Sigmoid colon (tissue), 7 donors: ENCODE measurements around the gene DOC2A. TPM values are rescaled to one million over a fixed set of nuclear protein-coding genes. Genes with fewer than 3 reads are reported as not detected.

Experiments used
- DNase-seq: peaks from one replicate; pipeline ENCODE4 v3.0.0-alpha.2; 2019
- H3K27ac ChIP-seq, 4 donors: fragments of 200-600 bp; sonication (generic); one replicate each; pipeline ENCODE4 v1.5.1; 2016 to 2019; ENCODE audit warnings: mild to moderate bottlenecking in 1 of 4
- H3K27me3 ChIP-seq, 3 donors: fragments of 200-600 bp; sonication (generic); one replicate each; pipeline ENCODE4 v1.5.1; 2019; ENCODE audit warnings: mild to moderate bottlenecking in 1 of 3
- H3K36me3 ChIP-seq, 4 donors: fragments of 200-600 bp; sonication (generic); one replicate each; pipeline ENCODE4 v1.5.1; 2016 to 2019
- H3K4me1 ChIP-seq, 4 donors: fragments of 200-600 bp; sonication (generic); one replicate each; pipeline ENCODE4 v1.5.1; 2017 to 2019
- H3K4me3 ChIP-seq, 4 donors: fragments of 200-600 bp; sonication (generic); one replicate each; pipeline ENCODE4 v1.5.1; 2017 to 2019; ENCODE audit warnings: mild to moderate bottlenecking in 2 of 4, moderate library complexity in 1 of 4
- H3K9me3 ChIP-seq, 4 donors: fragments of 200-600 bp in 3 of 4; sonication (generic) in 3 of 4; one replicate each; pipeline versions ENCODE4 v1.5.1 to v1.6.1; 2013 to 2019
- CTCF ChIP-seq, 4 experiments: fragments of 450-650 bp in 3 of 4; fragments of 200-600 bp in 1 of 4; IDR thresholded peaks; one replicate each; pipeline ENCODE4 v1.5.1; 2016 to 2019; ENCODE audit warnings: antibody characterized with exemption in 4 of 4, mild to moderate bottlenecking in 3 of 4, moderate library complexity in 2 of 4
- EP300 ChIP-seq, 4 donors: sonication (generic); formaldehyde crosslinking; IDR thresholded peaks; one replicate each; pipeline ENCODE4 v1.6.1; 2017; ENCODE audit warnings: antibody characterized with exemption in 4 of 4
- POLR2A ChIP-seq, 2 donors: fragments of 450-650 bp; IDR thresholded peaks; one replicate each; pipeline ENCODE4 v1.6.1; 2016; ENCODE audit warnings: antibody characterized with exemption in 2 of 2, mild to moderate bottlenecking in 2 of 2, moderate library complexity in 2 of 2
- POLR2AphosphoS5 ChIP-seq, 4 donors: sonication (generic); formaldehyde crosslinking; IDR thresholded peaks; one replicate each; pipeline ENCODE4 v1.6.1; 2017; ENCODE audit warnings: antibody characterized with exemption in 4 of 4
- WGBS, 2 donors: extraction: QIAGEN DNeasy Blood & Tissue Kit; methylation state at CpG; one replicate each; pipeline ENCODE4 v1.1.7; 2013; 5-methylcytosine and 5-hydroxymethylcytosine counted together
- intact Hi-C: fragments of 100-400 bp; cut with DNase I; formaldehyde crosslinking; loops from one replicate; pipeline ENCODE4 v1.15.1; 2023
- polyA plus RNA-seq, 3 donors: library from polyadenylated mRNA; stranded (reverse); fragments of 200-250 nt; gene quantifications; one replicate each; pipeline ENCODE4 v1.2.3, GENCODE V29; 2013
- total RNA-seq, 4 donors: library from RNA; depleted of rRNA; stranded (reverse); fragments of >200 nt; gene quantifications; one replicate each; pipeline ENCODE4 v1.1.0, GENCODE V29; 2016
- donor health status: healthy with polysubstance abuse.
- donor health status: Bipolar disorder and iron deficiency.
- donor health status: healthy.

Gene DOC2A
- total and polyA plus RNA-seq, 7 donors: 0.36 to 4.6 (median 1.8) TPM; not detected in 2

GRCh38 chr16:30028438-30029076, 17.7 kb upstream of the DOC2A start:
- Histone ChIP-seq H3K4me3 (no peak overlapping the region), H3K4me1 (peaks cover 0 to 13% (median 9%) of the 10 kb centered on the region in 4 donors), H3K27me3 (peaks cover 36 to 86% (median 69%) of the 10 kb centered on the region in 3 donors), H3K27ac (no peak overlapping the region), H3K9me3 (no peaks in the 10 kb centered on the region), H3K36me3 (no peaks in the 10 kb centered on the region)
- TF ChIP-seq EP300 (IDR thresholded peaks at IDR 0.05): no peak
- no peak for TF ChIP-seq POLR2AphosphoS5 (IDR thresholded peaks at IDR 0.05)
- no peak for TF ChIP-seq CTCF (IDR thresholded peaks at IDR 0.05)
- TF ChIP-seq POLR2A (IDR thresholded peaks at IDR 0.05): no peak
- WGBS, 2 donors: 14 to 15% methylated on average over 18 of the region's 18 CpGs
- intact Hi-C loops: no loop called here
- no peak for DNase-seq

GRCh38 chr16:30027588-30028437, 17.0 kb upstream of the DOC2A start:
- TF ChIP-seq CTCF (IDR thresholded peaks at IDR 0.05) (no peak), POLR2AphosphoS5 (IDR thresholded peaks at IDR 0.05) (no peak), EP300 (IDR thresholded peaks at IDR 0.05) (no peak), POLR2A (IDR thresholded peaks at IDR 0.05) (no peak)
- peaks cover 0 to 13% (median 9%) of the 10 kb centered on the region in 4 donors for H3K4me1 ChIP-seq
- no peaks in the 10 kb centered on the region for H3K36me3 ChIP-seq
- intact Hi-C loops: no loop called here
- H3K27ac ChIP-seq: no peak overlapping the region
- no peak for DNase-seq
- no peaks in the 10 kb centered on the region for H3K9me3 ChIP-seq
- no peak overlapping the region for H3K4me3 ChIP-seq
- 45 to 47% methylated on average over 13 of the region's 13 CpGs for WGBS, 2 donors
- H3K27me3 ChIP-seq: peaks cover 35 to 78% (median 62%) of the 10 kb centered on the region in 3 donors

GRCh38 chr16:30026449-30026848, 15.6 kb upstream of the DOC2A start:
- Histone ChIP-seq H3K36me3 (no peaks in the 10 kb centered on the region), H3K4me1 (peaks cover 0 to 15% (median 13%) of the 10 kb centered on the region in 4 donors), H3K27ac (no peak overlapping the region), H3K27me3 (peaks cover 29 to 64% (median 48%) of the 10 kb centered on the region in 3 donors), H3K9me3 (no peaks in the 10 kb centered on the region), H3K4me3 (no peak overlapping the region)
- no peak for TF ChIP-seq EP300 (IDR thresholded peaks at IDR 0.05)
- no peak for TF ChIP-seq CTCF (IDR thresholded peaks at IDR 0.05)
- no peak for TF ChIP-seq POLR2AphosphoS5 (IDR thresholded peaks at IDR 0.05)
- TF ChIP-seq POLR2A (IDR thresholded peaks at IDR 0.05): no peak
- intact Hi-C loops: no loop called here
- DNase-seq: no peak
- 83 to 92% methylated on average over 18 of the region's 18 CpGs for WGBS, 2 donors

GRCh38 chr16:30025574-30025973, 14.7 kb upstream of the DOC2A start:
- intact Hi-C loops: no loop called here
- H3K9me3 ChIP-seq: no peaks in the 10 kb centered on the region
- H3K4me3 ChIP-seq: no peak overlapping the region
- H3K27ac ChIP-seq: no peak overlapping the region
- H3K27me3 ChIP-seq: peaks cover 20 to 56% (median 39%) of the 10 kb centered on the region in 3 donors
- no peak for DNase-seq
- peaks cover 0 to 14% (median 12%) of the 10 kb centered on the region in 4 donors for H3K4me1 ChIP-seq
- TF ChIP-seq POLR2AphosphoS5 (IDR thresholded peaks at IDR 0.05): no peak
- no peak for TF ChIP-seq CTCF (IDR thresholded peaks at IDR 0.05)
- TF ChIP-seq POLR2A (IDR thresholded peaks at IDR 0.05): no peak
- TF ChIP-seq EP300 (IDR thresholded peaks at IDR 0.05): no peak
- 39 to 66% methylated on average over 7 of the region's 7 CpGs for WGBS, 2 donors
- H3K36me3 ChIP-seq: no peaks in the 10 kb centered on the region
